ENCODE measurements around the gene TERT. TPM values are rescaled to one million over a fixed set of nuclear protein-coding genes. Genes with fewer than 3 reads are reported as not detected.
A peak's percentile ranks its signal among the peaks of the same experiment; 100 is the strongest.

Gene TERT
- total and polyA plus RNA-seq, 5 donors from 2014 or later = 0.22 TPM; not detected in 4

GRCh38 chr5:1281038-1281882, 13.6 kb downstream of the TERT start:
- no peaks in the 10 kb centered on the region for H3K4me1 ChIP-seq (ENCODE audit: control insufficient read depth, insufficient read depth, low read length, poor library complexity, severe bottlenecking)
- H3K27me3 ChIP-seq (ENCODE audit: control insufficient read depth, insufficient read depth, low read length) = no peaks in the 10 kb centered on the region
- no peaks in the 10 kb centered on the region for H3K4me1 Mint-ChIP-seq
- DNase-seq (no peak), ATAC-seq (ENCODE audit: low read depth in 2 of 2) (no peak)
- no peak overlapping the region for H3K27ac ChIP-seq (ENCODE audit: insufficient read depth, low read length, poor library complexity, severe bottlenecking)
- no peaks in the 10 kb centered on the region for H3K36me3 ChIP-seq (ENCODE audit: control insufficient read depth, insufficient read depth, low read length)
- peak overlapping the region in 2 of 3 donors; percentile 60 to 73 for H3K27ac Mint-ChIP-seq
- H3K27me3 Mint-ChIP-seq = no peaks in the 10 kb centered on the region
- H3K9me3 ChIP-seq (ENCODE audit: control insufficient read depth in 2 of 2, low read length in 2 of 2) = no peaks in the 10 kb centered on the region
- H3K4me3 Mint-ChIP-seq = no peak overlapping the region
- no peaks in the 10 kb centered on the region for H3K36me3 Mint-ChIP-seq
- H3K4me3 ChIP-seq (ENCODE audit: low read depth, low read length) = no peak overlapping the region
- no peaks in the 10 kb centered on the region for H3K9me3 Mint-ChIP-seq

DNA sequence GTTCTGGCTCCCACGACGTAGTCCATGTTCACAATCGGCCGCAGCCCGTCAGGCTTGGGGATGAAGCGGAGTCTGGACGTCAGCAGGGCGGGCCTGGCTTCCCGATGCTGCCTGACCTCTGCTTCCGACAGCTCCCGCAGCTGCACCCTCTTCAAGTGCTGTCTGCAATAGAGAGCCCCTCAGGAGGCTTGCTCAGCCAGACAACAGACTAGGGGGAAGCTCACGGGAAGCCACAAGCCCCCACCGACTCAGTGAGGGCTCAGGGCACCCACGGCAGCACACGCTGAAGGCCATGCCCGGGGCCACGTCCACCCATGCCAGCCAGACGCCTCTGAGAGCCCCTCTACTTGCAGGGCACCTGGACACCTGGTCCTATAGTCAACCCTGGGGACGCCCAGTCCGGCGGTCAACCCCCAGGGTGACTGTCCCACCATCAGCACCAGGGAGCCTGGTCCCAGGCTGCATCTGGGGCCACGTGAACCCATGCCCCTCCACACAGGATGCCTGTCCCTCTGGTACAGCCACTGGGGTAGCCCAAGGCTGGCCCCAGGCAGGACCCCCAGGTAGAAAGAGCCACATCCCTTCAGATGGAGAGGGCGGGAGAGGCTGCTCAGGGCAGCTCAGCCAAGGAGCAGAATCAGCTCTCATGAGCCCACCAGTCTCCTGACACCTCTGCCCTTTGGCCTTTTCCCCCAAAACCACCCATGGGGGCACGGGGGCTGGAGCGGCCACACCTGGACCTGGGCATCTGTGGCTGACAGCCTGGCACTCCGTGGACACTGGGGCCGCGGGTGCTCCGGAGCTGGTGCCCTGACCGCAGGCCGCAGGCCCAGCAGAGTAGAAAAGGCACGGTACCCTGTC, 14.5 kb downstream of the TERT start:
- H3K27me3 ChIP-seq (ENCODE audit: control insufficient read depth, insufficient read depth, low read length) = no peaks in the 10 kb centered on the region
- H3K4me1 ChIP-seq (ENCODE audit: control insufficient read depth, insufficient read depth, low read length, poor library complexity, severe bottlenecking) = no peaks in the 10 kb centered on the region
- ATAC-seq (ENCODE audit: low read depth in 2 of 2) (no peak), DNase-seq (no peak)
- Mint-ChIP-seq H3K27me3 (no peaks in the 10 kb centered on the region), H3K27ac (no peak overlapping the region), H3K4me1 (no peaks in the 10 kb centered on the region), H3K36me3 (no peaks in the 10 kb centered on the region), H3K9me3 (no peaks in the 10 kb centered on the region), H3K4me3 (no peak overlapping the region)
- no peak overlapping the region for H3K4me3 ChIP-seq (ENCODE audit: low read depth, low read length)
- H3K9me3 ChIP-seq (ENCODE audit: control insufficient read depth in 2 of 2, low read length in 2 of 2) = no peaks in the 10 kb centered on the region
- no peaks in the 10 kb centered on the region for H3K36me3 ChIP-seq (ENCODE audit: control insufficient read depth, insufficient read depth, low read length)
- H3K27ac ChIP-seq (ENCODE audit: insufficient read depth, low read length, poor library complexity, severe bottlenecking) = no peak overlapping the region

- H3K4me3 Mint-ChIP-seq = no peak overlapping the region
- H3K27me3 Mint-ChIP-seq = no peaks in the 10 kb centered on the region
- Histone ChIP-seq H3K27me3 (ENCODE audit: control insufficient read depth, insufficient read depth, low read length) (no peaks in the 10 kb centered on the region), H3K27ac (ENCODE audit: insufficient read depth, low read length, poor library complexity, severe bottlenecking) (no peak overlapping the region), H3K4me1 (ENCODE audit: control insufficient read depth, insufficient read depth, low read length, poor library complexity, severe bottlenecking) (no peaks in the 10 kb centered on the region), H3K4me3 (ENCODE audit: low read depth, low read length) (no peak overlapping the region), H3K9me3 (ENCODE audit: control insufficient read depth in 2 of 2, low read length in 2 of 2) (no peaks in the 10 kb centered on the region), H3K36me3 (ENCODE audit: control insufficient read depth, insufficient read depth, low read length) (no peaks in the 10 kb centered on the region)
- no peak for ATAC-seq (ENCODE audit: low read depth in 2 of 2)
- no peak overlapping the region for H3K27ac Mint-ChIP-seq
- no peak for DNase-seq
- no peaks in the 10 kb centered on the region for H3K9me3 Mint-ChIP-seq
- no peaks in the 10 kb centered on the region for H3K4me1 Mint-ChIP-seq
- H3K36me3 Mint-ChIP-seq = no peaks in the 10 kb centered on the region
Measured at GRCh38 chr5:1279443-1280151, 15.3 kb downstream of the TERT start.

DNA sequence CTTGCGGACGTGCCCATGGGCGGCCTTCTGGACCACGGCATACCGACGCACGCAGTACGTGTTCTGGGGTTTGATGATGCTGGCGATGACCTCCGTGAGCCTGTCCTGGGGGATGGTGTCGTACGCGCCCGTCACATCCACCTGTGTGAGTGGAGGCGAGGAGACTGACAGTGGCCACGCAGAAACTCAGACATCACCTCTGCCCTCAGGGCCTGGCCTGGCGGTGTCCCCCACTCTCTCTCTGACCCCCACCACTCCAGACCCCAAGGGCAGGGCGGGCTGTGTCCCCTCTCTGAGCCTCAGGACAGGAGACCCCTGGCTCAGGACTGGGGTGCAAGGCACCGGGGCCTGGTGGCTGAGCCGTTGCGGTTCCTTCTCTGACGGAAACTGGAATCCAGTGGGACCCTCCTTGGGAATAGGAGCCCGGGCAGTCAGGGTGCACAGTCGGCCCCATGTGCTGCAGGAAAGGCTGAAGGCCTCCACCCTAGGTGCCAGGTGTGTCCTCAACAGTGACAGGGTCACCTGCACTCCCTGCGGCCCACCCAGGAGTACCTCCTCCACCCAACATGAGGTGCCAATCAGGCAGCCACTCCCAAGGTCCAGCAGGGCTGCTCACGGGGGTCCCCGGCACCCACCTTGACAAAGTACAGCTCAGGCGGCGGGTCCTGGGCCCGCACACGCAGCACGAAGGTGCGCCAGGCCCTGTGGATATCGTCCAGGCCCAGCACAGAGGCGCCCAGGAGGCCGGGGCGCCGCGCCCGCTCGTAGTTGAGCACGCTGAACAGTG, 16.0 kb downstream of the TERT start:
- no peak for ATAC-seq (ENCODE audit: low read depth in 2 of 2)
- no peaks in the 10 kb centered on the region for H3K27me3 Mint-ChIP-seq
- no peaks in the 10 kb centered on the region for H3K4me1 ChIP-seq (ENCODE audit: control insufficient read depth, insufficient read depth, low read length, poor library complexity, severe bottlenecking)
- no peak overlapping the region for H3K27ac Mint-ChIP-seq
- no peak overlapping the region for H3K4me3 Mint-ChIP-seq
- no peak overlapping the region for H3K27ac ChIP-seq (ENCODE audit: insufficient read depth, low read length, poor library complexity, severe bottlenecking)
- no peak for DNase-seq
- no peaks in the 10 kb centered on the region for H3K36me3 ChIP-seq (ENCODE audit: control insufficient read depth, insufficient read depth, low read length)
- H3K4me3 ChIP-seq (ENCODE audit: low read depth, low read length) = no peak overlapping the region
- H3K27me3 ChIP-seq (ENCODE audit: control insufficient read depth, insufficient read depth, low read length) = no peaks in the 10 kb centered on the region
- H3K36me3 Mint-ChIP-seq = no peaks in the 10 kb centered on the region
- H3K9me3 Mint-ChIP-seq = no peaks in the 10 kb centered on the region
- H3K9me3 ChIP-seq (ENCODE audit: control insufficient read depth in 2 of 2, low read length in 2 of 2) = no peaks in the 10 kb centered on the region
- H3K4me1 Mint-ChIP-seq = no peaks in the 10 kb centered on the region

DNA sequence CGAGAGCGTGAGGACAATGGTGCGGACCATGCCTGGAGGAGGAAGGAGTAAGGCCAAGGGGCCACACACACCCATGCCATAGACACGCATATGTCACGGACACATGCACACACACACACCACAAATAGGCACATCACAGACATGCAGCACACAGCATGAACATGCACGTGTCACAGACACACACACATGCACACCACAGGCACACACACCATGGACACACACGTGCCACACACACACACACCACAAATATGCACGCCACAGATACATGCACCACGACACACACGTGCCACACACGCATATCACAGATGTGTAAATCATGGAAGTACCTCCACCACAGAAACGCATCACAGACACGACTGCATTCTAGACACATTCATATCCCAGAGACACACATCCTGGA, 16.7 kb downstream of the TERT start:
- H3K4me1 Mint-ChIP-seq = no peaks in the 10 kb centered on the region
- H3K27me3 ChIP-seq (ENCODE audit: control insufficient read depth, insufficient read depth, low read length) = no peaks in the 10 kb centered on the region
- no peaks in the 10 kb centered on the region for H3K9me3 ChIP-seq (ENCODE audit: control insufficient read depth in 2 of 2, low read length in 2 of 2)
- no peaks in the 10 kb centered on the region for H3K36me3 Mint-ChIP-seq
- no peak overlapping the region for H3K27ac ChIP-seq (ENCODE audit: insufficient read depth, low read length, poor library complexity, severe bottlenecking)
- H3K9me3 Mint-ChIP-seq = no peaks in the 10 kb centered on the region
- H3K4me3 ChIP-seq (ENCODE audit: low read depth, low read length) = no peak overlapping the region
- no peak overlapping the region for H3K27ac Mint-ChIP-seq
- DNase-seq (no peak), ATAC-seq (ENCODE audit: low read depth in 2 of 2) (no peak)
- no peak overlapping the region for H3K4me3 Mint-ChIP-seq
- H3K4me1 ChIP-seq (ENCODE audit: control insufficient read depth, insufficient read depth, low read length, poor library complexity, severe bottlenecking) = no peaks in the 10 kb centered on the region
- H3K27me3 Mint-ChIP-seq = no peaks in the 10 kb centered on the region
- H3K36me3 ChIP-seq (ENCODE audit: control insufficient read depth, insufficient read depth, low read length) = no peaks in the 10 kb centered on the region

DNA sequence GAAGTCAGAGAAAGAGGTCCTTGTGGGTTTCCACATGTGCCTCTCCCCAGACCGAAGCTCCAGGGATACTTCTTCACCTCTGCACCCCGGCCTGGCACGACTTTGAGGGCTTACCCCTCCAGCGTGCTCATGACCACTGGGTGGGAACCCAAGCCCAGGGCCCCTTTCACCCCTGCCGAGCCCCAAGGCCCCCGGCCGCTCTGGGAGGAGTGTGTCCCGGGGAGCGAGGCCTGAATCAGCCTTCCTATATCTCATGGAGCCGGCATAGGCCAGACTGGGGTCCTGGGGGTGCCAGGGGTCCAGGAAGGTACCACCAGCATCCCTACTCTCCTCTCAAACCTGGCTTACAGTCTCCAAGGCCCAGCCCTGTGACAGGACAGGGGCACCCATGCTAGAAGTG, 17.1 kb downstream of the TERT start:
- H3K4me3 Mint-ChIP-seq = no peak overlapping the region
- DNase-seq = no peak

GRCh38 chr5:1277331-1277730, 17.5 kb downstream of the TERT start:
- DNase-seq (no peak), ATAC-seq (ENCODE audit: low read depth in 2 of 2) (no peak)
- Histone ChIP-seq H3K27ac (ENCODE audit: insufficient read depth, low read length, poor library complexity, severe bottlenecking) (no peak overlapping the region), H3K4me1 (ENCODE audit: control insufficient read depth, insufficient read depth, low read length, poor library complexity, severe bottlenecking) (no peaks in the 10 kb centered on the region), H3K36me3 (ENCODE audit: control insufficient read depth, insufficient read depth, low read length) (no peaks in the 10 kb centered on the region), H3K27me3 (ENCODE audit: control insufficient read depth, insufficient read depth, low read length) (no peaks in the 10 kb centered on the region), H3K4me3 (ENCODE audit: low read depth, low read length) (no peak overlapping the region), H3K9me3 (ENCODE audit: control insufficient read depth in 2 of 2, low read length in 2 of 2) (no peaks in the 10 kb centered on the region)
- Mint-ChIP-seq H3K4me3 (no peak overlapping the region), H3K36me3 (no peaks in the 10 kb centered on the region), H3K27ac (no peak overlapping the region), H3K4me1 (no peaks in the 10 kb centered on the region), H3K27me3 (no peaks in the 10 kb centered on the region), H3K9me3 (no peaks in the 10 kb centered on the region)

More for the DNA sequence above, 17.1 kb downstream of the TERT start:
- Histone ChIP-seq H3K36me3 (ENCODE audit: control insufficient read depth, insufficient read depth, low read length) (no peaks in the 10 kb centered on the region), H3K27ac (ENCODE audit: insufficient read depth, low read length, poor library complexity, severe bottlenecking) (no peak overlapping the region), H3K27me3 (ENCODE audit: control insufficient read depth, insufficient read depth, low read length) (no peaks in the 10 kb centered on the region), H3K9me3 (ENCODE audit: control insufficient read depth in 2 of 2, low read length in 2 of 2) (no peaks in the 10 kb centered on the region), H3K4me3 (ENCODE audit: low read depth, low read length) (no peak overlapping the region), H3K4me1 (ENCODE audit: control insufficient read depth, insufficient read depth, low read length, poor library complexity, severe bottlenecking) (no peaks in the 10 kb centered on the region)
- no peaks in the 10 kb centered on the region for H3K9me3 Mint-ChIP-seq
- H3K36me3 Mint-ChIP-seq = no peaks in the 10 kb centered on the region
- H3K4me1 Mint-ChIP-seq = no peaks in the 10 kb centered on the region
- no peak for ATAC-seq (ENCODE audit: low read depth in 2 of 2)
- H3K27ac Mint-ChIP-seq = no peak overlapping the region
- no peaks in the 10 kb centered on the region for H3K27me3 Mint-ChIP-seq

Data from CD4-positive, CD25-positive, alpha-beta regulatory T cell (primary cell).